ENCODE measurements around the gene TWF2. TPM values are rescaled to one million over a fixed set of nuclear protein-coding genes. Genes with fewer than 3 reads are reported as not detected.

The TWF2 gene
- total RNA-seq, 2 donors from 2014 or later = 40.7 to 41.9 TPM

- Histone ChIP-seq H3K9ac (ENCODE audit: extremely low read depth, low read length, poor library complexity, severe bottlenecking) (no peak overlapping the region), H3K36me3 (ENCODE audit: control insufficient read depth, insufficient read depth, low read length) (peaks cover 92% of the 10 kb centered on the region), H3K27me3 (ENCODE audit: control insufficient read depth, insufficient read depth, low read length, poor library complexity, severe bottlenecking) (no peaks in the 10 kb centered on the region), H3K4me3 (ENCODE audit: low read length) (no peak overlapping the region), H3K9me3 (ENCODE audit: control insufficient read depth, low read length) (no peaks in the 10 kb centered on the region), H3K27ac (ENCODE audit: low read depth, low read length) (no peak overlapping the region), H3K4me1 (ENCODE audit: control insufficient read depth, insufficient read depth, low read length) (no peaks in the 10 kb centered on the region)
- Mint-ChIP-seq H3K4me1 (no peaks in the 10 kb centered on the region), H3K9me3 (no peaks in the 10 kb centered on the region), H3K4me3 (no peak overlapping the region), H3K27me3 (ENCODE audit: insufficient read depth) (no peaks in the 10 kb centered on the region), H3K27ac (no peak overlapping the region), H3K36me3 (ENCODE audit: low read depth) (peaks cover 92% of the 10 kb centered on the region)
- TF ChIP-seq CTCF (conservative IDR thresholded peaks at IDR 0.05) = no peak
- WGBS, 2 experiments (ENCODE audit: insufficient coverage in 1 of 2, insufficient read length in 1 of 2) = 97 to 98% methylated on average over 5 to 6 of the region's 6 CpGs
- no peak for DNase-seq
Measured at GRCh38 chr3:52210550-52211046, 28.4 kb downstream of the TWF2 start.

GRCh38 chr3:52210037-52210436 lies 28.9 kb downstream of the TWF2 start:
- Histone ChIP-seq H3K4me1 (ENCODE audit: control insufficient read depth, insufficient read depth, low read length) (no peaks in the 10 kb centered on the region), H3K4me3 (ENCODE audit: low read length) (no peak overlapping the region), H3K9me3 (ENCODE audit: control insufficient read depth, low read length) (no peaks in the 10 kb centered on the region), H3K9ac (ENCODE audit: extremely low read depth, low read length, poor library complexity, severe bottlenecking) (no peak overlapping the region), H3K27me3 (ENCODE audit: control insufficient read depth, insufficient read depth, low read length, poor library complexity, severe bottlenecking) (no peaks in the 10 kb centered on the region), H3K36me3 (ENCODE audit: control insufficient read depth, insufficient read depth, low read length) (peaks cover 92% of the 10 kb centered on the region), H3K27ac (ENCODE audit: low read depth, low read length) (no peak overlapping the region)
- peaks cover 92% of the 10 kb centered on the region for H3K36me3 Mint-ChIP-seq (ENCODE audit: low read depth)
- H3K4me1 Mint-ChIP-seq = no peaks in the 10 kb centered on the region
- DNase-seq = no peak
- no peak overlapping the region for H3K4me3 Mint-ChIP-seq
- TF ChIP-seq CTCF (conservative IDR thresholded peaks at IDR 0.05) = no peak
- H3K9me3 Mint-ChIP-seq = no peaks in the 10 kb centered on the region
- H3K27ac Mint-ChIP-seq = no peak overlapping the region
- H3K27me3 Mint-ChIP-seq (ENCODE audit: insufficient read depth) = no peaks in the 10 kb centered on the region

GRCh38 chr3:52208556-52208955 lies 30.4 kb downstream of the TWF2 start:
- H3K9me3 Mint-ChIP-seq = no peaks in the 10 kb centered on the region
- no peak for DNase-seq
- H3K27me3 Mint-ChIP-seq (ENCODE audit: insufficient read depth) = no peaks in the 10 kb centered on the region
- H3K4me1 Mint-ChIP-seq = no peaks in the 10 kb centered on the region
- H3K4me3 ChIP-seq (ENCODE audit: low read length) = no peak overlapping the region
- no peaks in the 10 kb centered on the region for H3K9me3 ChIP-seq (ENCODE audit: control insufficient read depth, low read length)
- H3K4me3 Mint-ChIP-seq = no peak overlapping the region
- H3K27me3 ChIP-seq (ENCODE audit: control insufficient read depth, insufficient read depth, low read length, poor library complexity, severe bottlenecking) = no peaks in the 10 kb centered on the region
- TF ChIP-seq CTCF (conservative IDR thresholded peaks at IDR 0.05) = no peak
- no peak overlapping the region for H3K27ac ChIP-seq (ENCODE audit: low read depth, low read length)
- peaks cover 90% of the 10 kb centered on the region for H3K36me3 Mint-ChIP-seq (ENCODE audit: low read depth)
- H3K4me1 ChIP-seq (ENCODE audit: control insufficient read depth, insufficient read depth, low read length) = no peaks in the 10 kb centered on the region
- H3K27ac Mint-ChIP-seq = no peak overlapping the region
- no peak overlapping the region for H3K9ac ChIP-seq (ENCODE audit: extremely low read depth, low read length, poor library complexity, severe bottlenecking)
- 92 to 100% methylated on average over 1 to 4 of the region's 4 CpGs for WGBS, 2 experiments (ENCODE audit: insufficient coverage in 1 of 2, insufficient read length in 1 of 2)
- H3K36me3 ChIP-seq (ENCODE audit: control insufficient read depth, insufficient read depth, low read length) = peaks cover 93% of the 10 kb centered on the region
